Measurements from ENCODE around the gene FBXO7.

The FBXO7 gene

GRCh38 chr22:32465661-32466060 lies 8.9 kb upstream of the FBXO7 start:
- Histone ChIP-seq H3K27ac (no peak overlapping the region), H3K4me2 (no peak overlapping the region), H3K79me2 (ENCODE audit: insufficient read depth, low read depth) (no peaks in the 10 kb centered on the region), H3K36me3 (ENCODE audit: insufficient read depth) (no peaks in the 10 kb centered on the region), H3K27me3 (ENCODE audit: insufficient read depth, low read depth) (no peaks in the 10 kb centered on the region), H3K9ac (no peak overlapping the region), H2AFZ (ENCODE audit: low read depth) (no peak overlapping the region), H3K4me1 (ENCODE audit: low read depth, poor library complexity, severe bottlenecking) (no peaks in the 10 kb centered on the region), H3K4me3 (IDR thresholded peaks at IDR 0.05; ENCODE audit: insufficient read depth, low read depth, low read length) (no peak overlapping the region), H4K20me1 (ENCODE audit: insufficient read depth) (no peaks in the 10 kb centered on the region)
- no peak for TF ChIP-seq CTCF (conservative IDR thresholded peaks at IDR 0.05; ENCODE audit: low read depth, low read length)

- Histone ChIP-seq H3K36me3 (ENCODE audit: insufficient read depth) (no peaks in the 10 kb centered on the region), H3K79me2 (ENCODE audit: insufficient read depth, low read depth) (no peaks in the 10 kb centered on the region), H4K20me1 (ENCODE audit: insufficient read depth) (no peaks in the 10 kb centered on the region), H3K9ac (no peak overlapping the region), H3K4me2 (no peak overlapping the region), H2AFZ (ENCODE audit: low read depth) (no peak overlapping the region), H3K4me3 (IDR thresholded peaks at IDR 0.05; ENCODE audit: insufficient read depth, low read depth, low read length) (no peak overlapping the region), H3K4me1 (ENCODE audit: low read depth, poor library complexity, severe bottlenecking) (no peaks in the 10 kb centered on the region), H3K27me3 (ENCODE audit: insufficient read depth, low read depth) (no peaks in the 10 kb centered on the region), H3K27ac (no peak overlapping the region)
- no peak for TF ChIP-seq CTCF (conservative IDR thresholded peaks at IDR 0.05; ENCODE audit: low read depth, low read length)
Observed at GRCh38 chr22:32466496-32466895, 8.1 kb upstream of the FBXO7 start.

- H3K27me3 ChIP-seq (ENCODE audit: insufficient read depth, low read depth): no peaks in the 10 kb centered on the region
- no peaks in the 10 kb centered on the region for H3K36me3 ChIP-seq (ENCODE audit: insufficient read depth)
- TF ChIP-seq CTCF (conservative IDR thresholded peaks at IDR 0.05; ENCODE audit: low read depth, low read length): no peak
- no peaks in the 10 kb centered on the region for H3K79me2 ChIP-seq (ENCODE audit: insufficient read depth, low read depth)
- no peak overlapping the region for H2AFZ ChIP-seq (ENCODE audit: low read depth)
- H4K20me1 ChIP-seq (ENCODE audit: insufficient read depth): no peaks in the 10 kb centered on the region
- no peak overlapping the region for H3K9ac ChIP-seq
- H3K4me1 ChIP-seq (ENCODE audit: low read depth, poor library complexity, severe bottlenecking): peaks cover 11% of the 10 kb centered on the region
- no peak overlapping the region for H3K4me2 ChIP-seq
- H3K27ac ChIP-seq: no peak overlapping the region
- H3K4me3 ChIP-seq (IDR thresholded peaks at IDR 0.05; ENCODE audit: insufficient read depth, low read depth, low read length): no peak overlapping the region
Observed at GRCh38 chr22:32469799-32470212, 4.8 kb upstream of the FBXO7 start.

GRCh38 chr22:32473388-32473952 lies 1.1 kb upstream of the FBXO7 start:
- Histone ChIP-seq H4K20me1 (ENCODE audit: insufficient read depth) (peaks cover 10% of the 10 kb centered on the region; the same call in 1 of the 2 replicates), H3K79me2 (ENCODE audit: insufficient read depth, low read depth) (peaks cover 33% of the 10 kb centered on the region), H3K4me2 (peak overlapping the region; percentile 70), H3K9ac (peak overlapping the region; percentile 92; the same call in 1 of the 2 replicates), H3K27ac (peak overlapping the region; percentile 86), H3K36me3 (ENCODE audit: insufficient read depth) (no peaks in the 10 kb centered on the region), H3K4me1 (ENCODE audit: low read depth, poor library complexity, severe bottlenecking) (peaks cover 26% of the 10 kb centered on the region), H3K4me3 (IDR thresholded peaks at IDR 0.05; ENCODE audit: insufficient read depth, low read depth, low read length) (no peak overlapping the region), H3K27me3 (ENCODE audit: insufficient read depth, low read depth) (no peaks in the 10 kb centered on the region), H2AFZ (ENCODE audit: low read depth) (peak overlapping the region; percentile 91)
- peak; percentile 91 for TF ChIP-seq CTCF (conservative IDR thresholded peaks at IDR 0.05; ENCODE audit: low read depth, low read length)
